ENCODE measurements around the gene IGFLR1. TPM values are rescaled to one million over a fixed set of nuclear protein-coding genes. Genes with fewer than 3 reads are reported as not detected.
A peak's percentile ranks its signal among the peaks of the same experiment; 100 is the strongest.

IGFLR1 gene
- total RNA-seq (2011; cell fraction: chromatin; rRNA removed; ENCODE audit: low replicate concordance): 4.8 and 9.7 TPM in 2 replicates
- 8.8 and 9.6 TPM in 2 replicates for total RNA-seq (2011; cell fraction: nucleolus; rRNA removed)
- total RNA-seq (2011; cell fraction: nucleoplasm; rRNA removed): 5.4 and 9.5 TPM in 2 replicates
- total RNA-seq (2014; rRNA removed): 12.1 and 14.3 TPM in 2 replicates
- total RNA-seq (2014; rRNA removed; fragmentation: Illumina TruSeq; extraction: Trizol): 1.2 and 3.6 TPM in 2 replicates
- 4.6 and 9.1 TPM in 2 replicates for total RNA-seq (2015; rRNA removed; fragmentation: Illumina TruSeq; extraction: Trizol)
- total RNA-seq (2021): 7.8 and 12.1 TPM in 2 replicates
- polyA plus RNA-seq (2011; rRNA removed): 4.0 and 4.2 TPM in 2 replicates
- 8.8 and 25.3 TPM in 2 replicates for polyA plus RNA-seq (2011; cell fraction: cytosol; rRNA removed)
- 15.2 and 21.1 TPM in 2 replicates for polyA plus RNA-seq (2011; cell fraction: nucleus; rRNA removed)
- 10.9 and 14.5 TPM in 2 replicates for polyA plus RNA-seq (2012)
- polyA plus RNA-seq (2014; fragmentation: Illumina TruSeq; extraction: Trizol): 6.8 and 9.2 TPM in 2 replicates
- polyA plus RNA-seq (2014; fragmentation: Nextera tagmentation; extraction: Ambion mirVana): 1 to 10 TPM; 1.0 to 2.6 TPM
- 11.6 and 15.0 TPM in 2 replicates for polyA plus RNA-seq (2014; rRNA removed)
- polyA minus RNA-seq (2011; rRNA and poly(A)+ RNA removed): 0.75 and 0.98 TPM in 2 replicates
- 4.4 and 7.9 TPM in 2 replicates for polyA minus RNA-seq (2011; cell fraction: cytosol; rRNA and poly(A)+ RNA removed)
- 2.8 and 3.2 TPM in 2 replicates for polyA minus RNA-seq (2011; cell fraction: nucleus; rRNA and poly(A)+ RNA removed)
- Bru-seq, nascent RNA: percentile 53 among the genes with signal in this experiment
- percentile 43 among the genes with signal in this experiment for BruChase-seq, experiment 1, labeled RNA remaining after a 2-hour chase
- BruChase-seq, experiment 2, labeled RNA remaining after a 6-hour chase: percentile 52 among the genes with signal in this experiment
- long read RNA-seq, experiment 1, partial matches to known transcripts: 3 of 16 reads
- long read RNA-seq, experiment 1, other reads (novel, unspliced or antisense): 7 of 16 reads
- long read RNA-seq, experiment 2, partial matches to known transcripts: 0 of 8 reads
- long read RNA-seq, experiment 2, other reads (novel, unspliced or antisense): 4 of 8 reads
- long read RNA-seq, experiment 3, partial matches to known transcripts: 3 of 9 reads
- long read RNA-seq, experiment 3, other reads (novel, unspliced or antisense): 3 of 9 reads

GRCh38 chr19:35742121-35742724 lies at the start of gene IGFLR1:
IGFLR1 (minus strand) TSS chr19:35742452; CDS start chr19:35741180, 1,272 bp downstream.
- BruUV-seq (replicated peaks): no TSS peak
- in situ Hi-C loops (cut with MboI): no loop called here
- Histone ChIP-seq H3K4me3 (no peak within 1 kb of the TSS; the same call in 1 of the 2 replicates), H3K27ac (ENCODE audit: extremely low read depth, low read depth, low read length) (peak within 1 kb of the TSS; percentile 85), H3K9me3 (replicated peaks; ENCODE audit: control insufficient read depth, insufficient read depth, low read depth, low read length) (no peaks in the 10 kb centered on the region), H3K27me3 (ENCODE audit: control insufficient read depth in 2 of 2, insufficient read depth in 2 of 2, low read length in 2 of 2) (no peaks in the 10 kb centered on the region), H3K79me2 (ENCODE audit: control insufficient read depth, insufficient read depth, low read length) (peaks cover 9% of the 10 kb centered on the region), H4K20me1 (replicated peaks; ENCODE audit: control insufficient read depth, insufficient read depth, low read length) (no peaks in the 10 kb centered on the region), H3K9ac (ENCODE audit: insufficient read depth in 1 of 2, low read depth in 2 of 2, low read length in 2 of 2) (peak within 1 kb of the TSS; percentile 63 to 87; a peak in 3 of 4 replicates), H3K9me1 (ENCODE audit: control insufficient read depth, insufficient read depth, low read length) (no peaks in the 10 kb centered on the region), H3K36me3 (ENCODE audit: control insufficient read depth, insufficient read depth, low read length) (peaks cover 39% of the 10 kb centered on the region; the same call in 2 of the 3 replicates), H3K4me2 (ENCODE audit: insufficient read depth, low read length) (peak within 1 kb of the TSS; percentile 94), H2AFZ (ENCODE audit: low read depth, low read length) (0 out of 2 replicates have a peak within 1 kb of the TSS, but pooled peaks have one; percentile 98), H3K4me1 (replicated peaks in 1 of 2; ENCODE audit: control insufficient read depth in 2 of 2, insufficient read depth in 2 of 2, low read length in 2 of 2) (peaks cover 24 to 57% of the 10 kb centered on the region in 2 experiments; a peak in 4 of 5 replicates)
- WGBS (ENCODE audit: insufficient coverage, low coverage, missing lambda C conversion rate): 84% methylated on average over 9 of the region's 9 CpGs
- intact Hi-C loops (cut with micrococcal nuclease): loop anchor here (10.0 kb wide), 1 partner anchor 97 kb away; the partner anchor contains the start of genes COX6B1 and ETV2
- no peak for FAIRE-seq
- TF ChIP-seq DMBX1 (CRISPR knock-in tag; IDR thresholded peaks at IDR 0.05; ENCODE audit: borderline replicate concordance): no peak
- no peak for TF ChIP-seq ELF2 (CRISPR knock-in tag; IDR thresholded peaks at IDR 0.05)
- TF ChIP-seq ETV1 (tag; conservative IDR thresholded peaks at IDR 0.05; ENCODE audit: low read depth): no peak
- no peak for TF ChIP-seq HLTF (IDR thresholded peaks at IDR 0.05)
- no peak for TF ChIP-seq SIRT6 (IDR thresholded peaks at IDR 0.05; ENCODE audit: low read depth, low read length)
- no peak for TF ChIP-seq HMG20A (CRISPR knock-in tag; conservative IDR thresholded peaks at IDR 0.05)
- TF ChIP-seq PHB2 (IDR thresholded peaks at IDR 0.05; ENCODE audit: low read depth): no peak
- TF ChIP-seq SAP30 (IDR thresholded peaks at IDR 0.05; ENCODE audit: borderline replicate concordance, insufficient read depth, low read depth, low read length, poor library complexity, severe bottlenecking): no peak
- no peak for TF ChIP-seq FOXK2 (conservative IDR thresholded peaks at IDR 0.05 in 1 of 2, IDR thresholded peaks at IDR 0.05 in 1 of 2; ENCODE audit: low read depth in 2 of 2)
- no peak for TF ChIP-seq PURB (CRISPR knock-in tag; IDR thresholded peaks at IDR 0.05; ENCODE audit: low read depth)
- no peak for TF ChIP-seq KAT8 (IDR thresholded peaks at IDR 0.05; ENCODE audit: low read depth)
- TF ChIP-seq HNRNPLL (IDR thresholded peaks at IDR 0.05; ENCODE audit: low read depth, low read length, poor library complexity, severe bottlenecking): no peak
- no peak for TF ChIP-seq SOX6 (IDR thresholded peaks at IDR 0.05)
- no peak for TF ChIP-seq ARID1B (IDR thresholded peaks at IDR 0.05)
- DNase-seq (ENCODE audit: extremely low read depth in 1 of 4, low spot score in 3 of 4): no peak
- ChIA-PET POLR2A (interaction anchor here (0.5 kb wide), 1 partner anchor 194 kb away, joined by 3 read pairs; no protein-coding TSS in a partner anchor), CTCF (ENCODE audit: low intra/inter-chr PET ratio) (no interaction called here)
- ATAC-seq: no peak
